ENCODE data around the gene SLC25A48.

SLC25A48 gene

GRCh38 chr5:135881244-135881643 lies 46.8 kb downstream of the SLC25A48 start:
- DNase-seq (ENCODE audit: low read depth in 2 of 2) = no peak

- DNase-seq (ENCODE audit: low read depth in 2 of 2) = no peak
These were observed 47.4 kb downstream of the SLC25A48 start for GRCh38 chr5:135881819-135882218.

GRCh38 chr5:135883026-135883425 lies 48.6 kb downstream of the SLC25A48 start:
- DNase-seq (ENCODE audit: low read depth in 2 of 2) = no peak

GRCh38 chr5:135883441-135883840 lies 49.0 kb downstream of the SLC25A48 start:
- no peak for DNase-seq (ENCODE audit: low read depth in 2 of 2)

- no peak for DNase-seq (ENCODE audit: low read depth in 2 of 2)
These were observed 50.6 kb downstream of the SLC25A48 start for GRCh38 chr5:135885031-135885430.

GRCh38 chr5:135886136-135886535 lies 51.7 kb downstream of the SLC25A48 start:
- no peak for DNase-seq (ENCODE audit: low read depth in 2 of 2)

GRCh38 chr5:135887447-135887864 lies 53.0 kb downstream of the SLC25A48 start:
- peak; percentile 39 to 40 for DNase-seq (ENCODE audit: low read depth in 2 of 2)

GRCh38 chr5:135887881-135888614 lies 53.6 kb downstream of the SLC25A48 start:
- no peak for DNase-seq (ENCODE audit: low read depth in 2 of 2)

- DNase-seq (ENCODE audit: low read depth in 2 of 2) = no peak
These were observed 55.8 kb downstream of the SLC25A48 start for GRCh38 chr5:135890296-135890695.

GRCh38 chr5:135890867-135891266 lies 56.4 kb downstream of the SLC25A48 start:
- peak; percentile 28 to 50 for DNase-seq (ENCODE audit: low read depth in 2 of 2)

- DNase-seq (ENCODE audit: low read depth in 2 of 2) = no peak
These were observed 56.8 kb downstream of the SLC25A48 start for GRCh38 chr5:135891268-135891667.

- DNase-seq (ENCODE audit: low read depth in 2 of 2) = no peak
These were observed 57.3 kb downstream of the SLC25A48 start for GRCh38 chr5:135891791-135892190.

- DNase-seq (ENCODE audit: low read depth in 2 of 2) = no peak
These were observed 59.8 kb downstream of the SLC25A48 start for GRCh38 chr5:135894276-135894675.

GRCh38 chr5:135894789-135895188 lies 60.3 kb downstream of the SLC25A48 start:
- no peak for DNase-seq (ENCODE audit: low read depth in 2 of 2)

GRCh38 chr5:135895474-135896006 lies 61.1 kb downstream of the SLC25A48 start, which contains the start of gene IL9:
Gene IL9, minus strand, starts transcription at chr5:135895841. Its CDS starts 25 bp downstream, at chr5:135895816.
- no peak for DNase-seq (ENCODE audit: low read depth in 2 of 2)

- DNase-seq (ENCODE audit: low read depth in 2 of 2) = no peak
These were observed 64.2 kb downstream of the SLC25A48 start for GRCh38 chr5:135898651-135899050.

- DNase-seq (ENCODE audit: low read depth in 2 of 2) = no peak
These were observed 65.8 kb downstream of the SLC25A48 start for GRCh38 chr5:135900276-135900675.

GRCh38 chr5:135901633-135902032 lies 67.2 kb downstream of the SLC25A48 start:
- no peak for DNase-seq (ENCODE audit: low read depth in 2 of 2)

- DNase-seq (ENCODE audit: low read depth in 2 of 2) = no peak
These were observed 70.7 kb downstream of the SLC25A48 start for GRCh38 chr5:135905144-135905543.

- DNase-seq (ENCODE audit: low read depth in 2 of 2) = no peak
These were observed 79.5 kb downstream of the SLC25A48 start for GRCh38 chr5:135913713-135914626.

- no peak for DNase-seq (ENCODE audit: low read depth in 2 of 2)
These were observed 81.1 kb downstream of the SLC25A48 start for GRCh38 chr5:135915466-135916001.

- no peak for DNase-seq (ENCODE audit: low read depth in 2 of 2)
These were observed 82.3 kb downstream of the SLC25A48 start for GRCh38 chr5:135916638-135917263.
